ENCODE measurements around the gene ATMIN. TPM values are rescaled to one million over a fixed set of nuclear protein-coding genes. Genes with fewer than 3 reads are reported as not detected.

ATMIN gene
- total and polyA plus RNA-seq, 2 of the 13 experiments (the other 11 are each of a cell fraction or from before 2014, with no cell fraction given) = 34.6 to 60.4 TPM

- TF ChIP-seq ETS1 (CRISPR knock-in tag; IDR thresholded peaks at IDR 0.05) (0 out of 2 replicates have a peak, but pooled peaks have one; percentile 15), ATF7-NPFF (CRISPR knock-in tag; IDR thresholded peaks at IDR 0.05; ENCODE audit: low read depth) (peak; percentile 67), PATZ1 (CRISPR knock-in tag; IDR thresholded peaks at IDR 0.05) (no peak; the same call in 1 of the 2 replicates), TEAD2 (CRISPR knock-in tag; IDR thresholded peaks at IDR 0.05) (no peak), GPBP1L1 (CRISPR knock-in tag; IDR thresholded peaks at IDR 0.05) (no peak), ZNF430 (CRISPR knock-in tag; IDR thresholded peaks at IDR 0.05) (peak; percentile 65), TOPORS (CRISPR knock-in tag; IDR thresholded peaks at IDR 0.05) (no peak), TFDP1 (CRISPR knock-in tag; IDR thresholded peaks at IDR 0.05; ENCODE audit: borderline replicate concordance) (peak; percentile 70; the same call in 1 of the 2 replicates), TSC22D2 (CRISPR knock-in tag; IDR thresholded peaks at IDR 0.05; ENCODE audit: borderline replicate concordance) (no peak), CREM (IDR thresholded peaks at IDR 0.05) (no peak), CREM (CRISPR knock-in tag; IDR thresholded peaks at IDR 0.05) (no peak), ERF (CRISPR knock-in tag; IDR thresholded peaks at IDR 0.05) (peak; percentile 75), FOXM1 (CRISPR knock-in tag; IDR thresholded peaks at IDR 0.05) (no peak), MLLT10 (CRISPR knock-in tag; IDR thresholded peaks at IDR 0.05) (no peak), KLF13 (CRISPR knock-in tag; IDR thresholded peaks at IDR 0.05) (no peak), ZNF580 (CRISPR knock-in tag; IDR thresholded peaks at IDR 0.05; ENCODE audit: borderline replicate concordance, low read depth) (peak; percentile 68; the same call in 1 of the 2 replicates), RAD21 (CRISPR knock-in tag; IDR thresholded peaks at IDR 0.05) (peak; percentile 96), ZNF788 (CRISPR knock-in tag; IDR thresholded peaks at IDR 0.05; ENCODE audit: borderline replicate concordance) (peak; percentile 64; the same call in 1 of the 2 replicates), CENPBD1 (CRISPR knock-in tag; IDR thresholded peaks at IDR 0.05; ENCODE audit: borderline replicate concordance, low read depth) (no peak), ZNF451 (CRISPR knock-in tag; IDR thresholded peaks at IDR 0.05) (peak; percentile 23; the same call in 1 of the 2 replicates)
Measured at GRCh38 chr16:81035398-81035974, at the start of gene ATMIN (continued).
